AG04450 (cell line): ENCODE measurements around the gene ZNF830. TPM values are rescaled to one million over a fixed set of nuclear protein-coding genes. Genes with fewer than 3 reads are reported as not detected.
A peak's percentile ranks its signal among the peaks of the same experiment; 100 is the strongest.
"Not testable (repeated sequence)": the region's sequence is repeated elsewhere in the genome, so short reads cannot be mapped to it uniquely, and the experiment has no call there.

ENCODE experiments used
- CTCF ChIA-PET: fragments of 300-600, 350-600 bp; formaldehyde crosslinking; extraction: SDS; loops from one replicate; lab custom pipeline; 2022; ENCODE audit warnings: antibody characterized with exemption, inconsistent platforms; lab: Charles Lee
- POLR2A ChIA-PET: fragments of 350-600 bp; formaldehyde crosslinking; extraction: SDS; loops from one replicate; lab custom pipeline; 2021; ENCODE audit warnings: antibody characterized with exemption, inconsistent platforms; lab: Yijun Ruan, JAX
- DNase-seq: peaks from one replicate; pipeline ENCODE4 v3.0.0-alpha.2; 2011; ENCODE audit warnings: low read depth, low spot score
- H3K27ac ChIP-seq: one replicate; pipeline ENCODE4 v1.5.1; 2012; ENCODE audit warnings: low read depth, low read length, control low read depth
- H3K27me3 ChIP-seq: one replicate; pipeline ENCODE4 v1.6.0; 2012; ENCODE audit warnings: low read length; ENCODE audit not compliant: control insufficient read depth, insufficient read depth
- H3K4me3 ChIP-seq: 2 replicates; pipeline ENCODE4 v1.5.1; 2011; ENCODE audit warnings: mild to moderate bottlenecking, low read depth, low read length, control low read depth
- H3K9me3 ChIP-seq: 2 replicates; pipeline ENCODE4 v1.5.1; 2012; ENCODE audit warnings: low read length; ENCODE audit not compliant: control insufficient read depth, insufficient read depth
- CTCF ChIP-seq: IDR thresholded peaks from 2 replicates; pipeline ENCODE4 v1.5.1; 2011; ENCODE audit warnings: low read depth, low read length, control low read depth, inconsistent platforms
- polyA plus RNA-seq: library from polyadenylated mRNA; depleted of rRNA; stranded (reverse); fragments of >200 nt; gene quantifications from 2 replicates; pipeline ENCODE4 v1.2.3, GENCODE V29; 2011

The ZNF830 gene
- polyA plus RNA-seq, 1 experiment: 9.4 TPM

GRCh38 chr17:34996422-34997285 lies 35.3 kb downstream of the ZNF830 start:
- H3K4me3 ChIP-seq: no peak overlapping the region
- ChIA-PET CTCF (interaction anchor here (0.5 to 4.7 kb wide), 12 partner anchors 13 to 145 kb away, joined by 3 to 41 read pairs (median 4); partner anchors contain the start of genes FNDC8 and RAD51D), POLR2A (interaction anchor here (0.9 to 1.1 kb wide), 3 partner anchors 16 to 831 kb away, joined by 3 to 8 read pairs (median 4); no protein-coding TSS in a partner anchor)
- peak overlapping the region; percentile 63 for H3K27ac ChIP-seq
- no peak for TF ChIP-seq CTCF
- no peaks in the 10 kb centered on the region for H3K27me3 ChIP-seq
- H3K9me3 ChIP-seq: no peaks in the 10 kb centered on the region
- DNase-seq: no peak

GRCh38 chr17:34997355-34997862 lies 36.1 kb downstream of the ZNF830 start:
- CTCF ChIA-PET: interaction anchor here (0.5 to 4.7 kb wide), 15 partner anchors 14 to 144 kb away, joined by 3 to 41 read pairs (median 3); partner anchors contain the start of genes FNDC8 and RAD51D
- no peaks in the 10 kb centered on the region for H3K9me3 ChIP-seq
- DNase-seq: peak; percentile 72
- no peak overlapping the region for H3K4me3 ChIP-seq
- POLR2A ChIA-PET: interaction anchor here (0.9 to 1.0 kb wide), 2 partner anchors 16 to 119 kb away, joined by 3 to 4 read pairs; no protein-coding TSS in a partner anchor
- peak overlapping the region; percentile 63 for H3K27ac ChIP-seq
- no peak for TF ChIP-seq CTCF
- H3K27me3 ChIP-seq: no peaks in the 10 kb centered on the region

GRCh38 chr17:34998205-34998604 lies 36.9 kb downstream of the ZNF830 start:
- CTCF ChIA-PET: interaction anchor here (0.6 to 4.7 kb wide), 16 partner anchors 14 to 143 kb away, joined by 3 to 41 read pairs (median 4); partner anchors contain the start of genes FNDC8 and RAD51D
- Histone ChIP-seq H3K9me3 (no peaks in the 10 kb centered on the region), H3K27me3 (no peaks in the 10 kb centered on the region), H3K4me3 (no peak overlapping the region), H3K27ac (peak overlapping the region; percentile 63)
- DNase-seq: peak; percentile 51
- POLR2A ChIA-PET: no interaction called here
- TF ChIP-seq CTCF: peak; percentile 93

GRCh38 chr17:34999456-34999855 lies 38.1 kb downstream of the ZNF830 start:
- H3K4me3 ChIP-seq: no peak overlapping the region
- H3K27me3 ChIP-seq: no peaks in the 10 kb centered on the region
- POLR2A ChIA-PET: no interaction called here
- no peaks in the 10 kb centered on the region for H3K9me3 ChIP-seq
- CTCF ChIA-PET: interaction anchor here (0.6 to 4.7 kb wide), 5 partner anchors 22 to 125 kb away, joined by 3 to 41 read pairs (median 4); partner anchors contain the start of genes FNDC8 and RAD51D
- no peak overlapping the region for H3K27ac ChIP-seq
- DNase-seq: no peak
- TF ChIP-seq CTCF: no peak

DNA sequence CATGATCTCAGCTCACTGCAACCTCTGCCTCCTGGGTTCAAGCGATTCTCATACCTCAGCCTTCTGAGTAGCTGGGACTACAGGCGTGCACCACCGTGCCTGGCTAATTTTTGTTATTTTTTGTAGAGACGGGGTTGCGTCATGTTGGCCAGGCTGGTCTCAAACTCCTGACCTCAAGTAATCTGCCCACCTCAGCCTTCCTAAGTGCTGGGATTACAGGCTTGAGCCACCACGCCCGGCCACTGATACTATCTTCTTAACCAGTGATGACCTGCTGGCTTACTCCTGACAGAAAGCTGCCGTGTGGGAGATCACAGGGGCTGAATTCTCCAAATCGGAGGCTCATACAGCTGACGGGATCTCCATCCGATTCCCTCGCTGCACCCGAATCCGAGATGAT lies 39.6 kb downstream of the ZNF830 start:
- DNase-seq, POLR2A ChIA-PET, H3K27me3 ChIP-seq, H3K4me3 ChIP-seq, H3K27ac ChIP-seq, H3K9me3 ChIP-seq: not testable (repeated sequence)
- CTCF ChIA-PET: interaction anchor here (2.8 to 4.7 kb wide), 2 partner anchors 89 to 119 kb away, joined by 19 to 41 read pairs; partner anchors contain the start of genes FNDC8 and RAD51D
